CD4-positive, alpha-beta T cell treated with Interleukin-12 subunit alpha and Interleukin-12 subunit beta, for 1 hour (primary cell): Measurements from ENCODE around the gene LAMC1.

Source experiments
- DNase-seq: peaks from one replicate; pipeline ENCODE4 v3.0.0-alpha.2; 2020

The LAMC1 gene

DNA sequence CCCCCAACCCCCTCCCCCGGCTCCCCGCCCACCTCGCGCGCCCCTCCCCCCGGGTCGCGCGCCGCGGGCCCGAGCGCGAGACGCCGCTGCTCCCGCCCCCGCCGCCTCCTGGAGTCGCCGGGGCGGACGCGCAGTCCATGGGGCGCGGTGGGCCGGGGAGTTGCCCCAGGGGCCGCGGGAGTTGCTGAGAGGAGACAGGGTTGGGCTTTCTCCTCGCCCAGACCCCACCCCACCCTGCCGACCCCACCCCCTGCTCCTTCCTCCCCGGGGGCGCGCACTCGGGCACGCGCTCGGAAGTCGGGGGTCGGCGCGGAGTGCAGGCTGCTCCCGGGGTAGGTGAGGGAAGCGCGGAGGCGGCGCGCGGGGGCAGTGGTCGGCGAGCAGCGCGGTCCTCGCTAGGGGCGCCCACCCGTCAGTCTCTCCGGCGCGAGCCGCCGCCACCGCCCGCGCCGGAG lies at the start of gene LAMC1:
LAMC1 (plus strand) TSS at position 275 of the 455 bp plus-strand sequence. CDS start 297 bp downstream, outside the sequence.
- DNase-seq: no peak

DNA sequence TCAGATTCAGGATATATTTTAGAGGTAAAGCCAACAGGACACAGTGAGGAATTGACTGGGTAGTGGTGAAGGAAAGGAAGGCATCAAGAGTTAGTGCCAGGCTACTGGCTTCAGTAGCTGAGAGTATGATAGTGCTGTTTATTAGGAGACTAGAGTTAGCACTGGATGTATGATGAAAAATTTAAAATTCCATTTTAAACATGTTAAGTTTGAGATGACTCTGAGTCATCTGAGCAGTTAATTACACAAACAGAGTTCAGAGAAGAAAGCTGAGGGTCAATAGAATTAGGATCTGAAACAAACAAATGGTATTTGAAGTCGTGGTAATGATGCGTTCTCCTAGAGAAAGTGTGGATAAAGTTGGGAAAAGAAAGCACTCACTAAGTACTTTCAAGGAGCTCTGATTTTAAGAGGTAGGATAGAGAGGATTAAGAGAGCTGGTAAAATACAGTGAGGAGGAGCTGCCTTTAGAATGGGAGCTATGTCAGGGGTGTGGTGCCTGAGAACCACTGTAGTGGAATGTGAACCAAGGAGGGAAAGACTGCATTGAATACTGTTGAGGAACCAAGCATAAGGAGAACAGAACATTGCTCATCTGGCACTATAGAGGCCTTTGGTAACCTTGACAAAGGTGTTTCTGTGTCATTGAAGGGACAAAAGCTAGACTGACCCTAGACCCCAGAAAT lies 48.6 kb upstream of the LAMC1 start:
- DNase-seq: no peak

- DNase-seq: no peak
Observed at GRCh38 chr1:182977480-182977879, 45.7 kb upstream of the LAMC1 start.

GRCh38 chr1:182978151-182978853 lies 44.9 kb upstream of the LAMC1 start:
- no peak for DNase-seq

GRCh38 chr1:182984138-182984537 lies 39.1 kb upstream of the LAMC1 start:
- DNase-seq: no peak

- DNase-seq: no peak
Observed at GRCh38 chr1:182984621-182985020, 38.6 kb upstream of the LAMC1 start.

- DNase-seq: no peak
Observed at GRCh38 chr1:182985876-182986275, 37.3 kb upstream of the LAMC1 start.

DNA sequence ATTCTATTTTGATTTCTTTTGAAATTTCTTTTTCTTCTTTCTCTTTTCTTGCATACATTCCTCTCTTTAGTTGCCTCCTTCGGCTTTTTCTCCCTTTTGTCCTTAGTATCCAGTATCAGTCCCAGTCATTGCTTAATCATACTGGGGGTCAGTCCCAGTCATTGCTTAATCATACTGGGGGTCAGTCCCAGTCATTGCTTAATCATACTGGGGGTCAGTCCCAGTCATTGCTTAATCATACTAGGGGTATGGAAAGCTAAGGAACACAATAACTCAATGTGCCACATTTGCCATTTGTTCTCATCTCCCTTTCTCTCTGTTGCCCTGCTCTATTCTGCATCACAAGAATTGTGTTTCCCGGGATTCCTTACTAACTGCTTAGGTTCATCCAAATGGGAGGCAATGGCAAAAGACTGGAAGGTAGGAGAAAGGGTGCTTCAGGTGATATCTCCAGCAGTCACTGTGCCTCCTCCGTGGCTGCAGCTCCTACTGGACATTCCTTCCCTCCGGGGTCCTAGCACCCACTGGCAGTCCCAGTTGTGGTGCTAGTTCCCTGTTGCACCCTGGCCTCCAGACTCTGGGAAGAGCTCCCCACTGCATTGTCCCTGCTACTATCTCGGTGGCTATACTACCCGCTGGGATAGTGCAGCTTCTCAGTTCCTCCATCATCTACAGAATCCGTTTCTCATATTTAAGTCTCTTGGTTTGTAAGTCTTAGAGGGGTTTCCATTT lies 32.6 kb upstream of the LAMC1 start:
- DNase-seq: no peak

GRCh38 chr1:182993746-182994145 lies 29.5 kb upstream of the LAMC1 start:
- no peak for DNase-seq

GRCh38 chr1:182995894-182996293 lies 27.3 kb upstream of the LAMC1 start:
- no peak for DNase-seq

GRCh38 chr1:182996816-182997215 lies 26.4 kb upstream of the LAMC1 start:
- DNase-seq: no peak

DNA sequence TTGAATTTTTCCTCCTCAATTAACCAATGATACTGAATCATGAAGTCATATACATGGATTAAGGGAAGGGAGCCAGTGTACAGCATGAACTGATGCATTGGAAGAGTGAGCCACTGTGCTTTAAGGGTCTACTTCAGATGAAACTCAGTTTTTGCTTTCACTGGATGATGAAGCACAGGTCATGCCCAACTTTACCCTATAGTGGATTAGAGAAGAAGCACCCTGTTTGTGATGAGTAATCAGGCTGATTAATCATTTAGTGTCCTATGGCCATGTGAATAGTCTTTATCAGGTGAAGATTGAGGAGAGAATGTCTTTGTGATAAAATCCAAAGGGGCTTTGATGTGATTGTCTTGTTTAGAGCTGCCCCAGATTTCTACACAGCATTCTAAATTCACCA lies 24.7 kb upstream of the LAMC1 start:
- DNase-seq: no peak

- DNase-seq: no peak
Observed at GRCh38 chr1:183000167-183000962, 22.9 kb upstream of the LAMC1 start.

DNA sequence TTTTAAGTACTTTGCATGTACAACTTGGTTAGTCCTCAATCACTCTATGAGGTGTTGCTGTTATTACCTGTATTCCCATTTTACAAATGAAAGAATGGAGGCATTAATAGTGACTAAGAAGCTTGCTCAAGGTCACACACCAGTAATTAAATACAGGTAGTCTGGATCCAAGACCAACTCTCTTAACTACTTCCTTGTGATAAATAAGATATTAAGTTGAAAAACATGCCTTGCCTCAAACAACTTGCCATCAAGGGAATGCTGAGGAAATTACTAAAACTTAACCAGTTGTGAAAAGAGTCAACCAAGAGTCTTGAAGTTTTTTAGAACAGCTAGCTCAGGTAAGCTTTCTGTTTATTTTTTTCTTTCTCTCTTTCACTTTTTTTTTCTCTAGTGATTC lies 21.0 kb upstream of the LAMC1 start:
- no peak for DNase-seq

GRCh38 chr1:183002797-183003196 lies 20.4 kb upstream of the LAMC1 start:
- no peak for DNase-seq

- DNase-seq: no peak
Observed at GRCh38 chr1:183003203-183003602, 20.0 kb upstream of the LAMC1 start.

DNA sequence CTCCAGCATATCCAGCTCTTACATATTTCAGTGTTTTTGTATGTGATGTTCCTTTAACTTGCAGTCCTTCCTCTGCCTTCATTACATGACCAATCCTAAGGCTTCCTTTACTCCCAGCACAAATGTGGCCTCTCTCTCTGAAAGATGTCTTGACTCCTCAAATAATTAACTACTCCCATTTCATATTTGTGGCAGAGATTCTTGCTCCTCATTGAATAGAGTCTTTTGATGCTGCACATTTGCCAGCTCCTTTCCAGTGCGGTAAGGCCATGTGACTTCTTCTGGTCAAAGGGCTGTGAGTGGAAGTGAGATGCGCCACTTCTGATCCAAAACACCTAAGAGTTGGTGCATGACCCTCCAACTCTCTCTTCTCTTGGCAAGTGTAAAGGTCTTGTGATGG lies 19.1 kb upstream of the LAMC1 start:
- no peak for DNase-seq

GRCh38 chr1:183011859-183012258 lies 11.4 kb upstream of the LAMC1 start:
- no peak for DNase-seq

GRCh38 chr1:183012301-183012994 lies 10.8 kb upstream of the LAMC1 start:
- no peak for DNase-seq

DNA sequence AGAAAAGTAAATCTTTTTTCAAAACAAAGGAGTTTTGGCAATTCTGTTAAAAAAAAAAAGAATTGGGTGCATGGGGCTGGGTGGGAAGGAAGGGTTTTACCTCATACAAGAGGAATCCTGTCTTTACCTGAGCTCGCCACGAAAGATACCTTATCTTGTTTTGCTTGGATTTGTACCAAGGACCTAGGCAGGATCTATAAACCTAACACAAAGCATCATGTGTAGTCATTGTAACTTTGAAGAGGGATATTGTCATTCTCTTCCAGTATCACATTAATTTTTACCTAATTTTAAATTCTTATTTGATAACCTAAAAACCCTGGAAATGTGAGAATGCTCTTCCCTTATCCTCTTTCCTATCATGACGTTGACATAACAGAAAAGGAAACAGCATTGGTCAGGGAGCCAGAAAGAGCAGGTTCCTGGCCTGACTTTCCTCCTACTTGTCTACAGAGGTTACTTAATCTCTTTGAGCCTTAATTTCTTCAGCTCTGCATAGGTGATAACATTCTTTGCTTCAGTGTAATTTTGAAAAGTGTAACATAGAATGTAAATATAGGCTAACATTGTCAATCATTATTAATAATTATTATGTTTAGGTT lies 4.0 kb upstream of the LAMC1 start:
- DNase-seq: no peak

- no peak for DNase-seq
Observed at GRCh38 chr1:183019860-183020259, 3.4 kb upstream of the LAMC1 start.
